NCI-H187 (cell line): Measurements from ENCODE around the gene JAKMIP1.

Experiments
- DNase-seq, 2 experiments: peaks; one replicate each; lab custom pipeline; 2025; lab: John Stamatoyannopoulos, UW

JAKMIP1 gene

DNA sequence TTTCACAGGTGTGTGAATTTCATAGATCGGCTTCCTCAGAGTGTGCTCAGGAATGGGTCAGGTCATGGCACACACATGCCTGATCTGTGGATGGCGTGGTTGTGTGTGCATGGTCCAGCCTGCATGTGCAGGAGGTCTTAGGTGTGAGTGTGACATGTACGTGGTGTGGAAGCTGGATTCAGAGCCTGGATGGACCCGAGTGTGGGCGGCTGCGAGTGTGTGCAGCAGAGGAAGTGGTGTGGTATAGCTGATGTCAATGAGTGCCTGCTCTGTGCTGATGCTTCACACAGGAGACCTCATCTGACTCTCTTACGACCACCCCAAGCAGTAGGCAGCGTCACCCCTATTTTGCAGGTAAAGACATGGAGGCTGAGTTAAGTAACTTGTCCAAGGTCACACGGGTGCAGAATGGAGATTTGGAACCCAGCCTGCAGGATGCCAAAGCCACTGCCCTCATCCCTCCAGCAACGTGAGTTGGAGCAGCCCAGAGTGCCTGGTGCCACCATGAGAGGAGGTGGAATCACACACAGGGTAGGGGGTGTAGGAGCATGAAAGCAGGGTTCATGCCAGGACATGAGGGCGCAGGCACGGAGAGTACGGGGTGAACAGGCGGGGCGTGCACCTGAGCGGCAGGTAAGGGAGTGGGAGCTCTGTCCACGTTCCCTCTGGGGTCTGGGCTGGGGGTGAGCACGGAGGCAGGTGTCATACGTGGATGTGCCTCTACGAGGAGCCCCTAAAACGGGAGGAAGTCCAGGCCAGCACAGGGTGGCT is 157.9 kb downstream of the JAKMIP1 start:
- DNase-seq: no peak

- no peak for DNase-seq
Measured at GRCh38 chr4:6041800-6042199, 158.5 kb downstream of the JAKMIP1 start.

DNA sequence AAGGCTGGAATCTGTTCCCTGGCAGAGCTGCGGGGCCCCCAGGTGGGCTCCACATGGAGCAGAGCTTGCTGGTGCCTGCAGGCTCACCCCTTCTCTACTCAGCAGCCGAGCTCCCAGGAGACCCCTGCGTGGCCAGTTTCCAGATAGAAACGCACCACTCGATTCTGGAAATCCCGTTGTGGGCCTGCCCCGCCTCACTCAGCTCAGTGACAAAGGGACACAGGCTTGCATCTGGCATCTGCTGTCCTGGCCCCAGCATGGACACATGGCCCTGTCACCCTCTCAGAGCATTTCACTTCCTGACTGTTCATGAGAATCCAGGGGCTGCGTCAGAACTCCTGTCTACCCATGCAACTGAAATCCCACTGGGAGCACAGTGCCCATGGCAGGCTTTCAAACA is 161.6 kb downstream of the JAKMIP1 start:
- DNase-seq: no peak

- no peak for DNase-seq
Measured at GRCh38 chr4:6035786-6036185, 164.6 kb downstream of the JAKMIP1 start.

- no peak for DNase-seq
Measured at GRCh38 chr4:6033381-6033780, 167.0 kb downstream of the JAKMIP1 start.

- DNase-seq: peak; percentile 20 to 73
Measured at GRCh38 chr4:6032249-6033244, 167.8 kb downstream of the JAKMIP1 start.

- DNase-seq: no peak
Measured at GRCh38 chr4:6031846-6032245, 168.5 kb downstream of the JAKMIP1 start.

DNA sequence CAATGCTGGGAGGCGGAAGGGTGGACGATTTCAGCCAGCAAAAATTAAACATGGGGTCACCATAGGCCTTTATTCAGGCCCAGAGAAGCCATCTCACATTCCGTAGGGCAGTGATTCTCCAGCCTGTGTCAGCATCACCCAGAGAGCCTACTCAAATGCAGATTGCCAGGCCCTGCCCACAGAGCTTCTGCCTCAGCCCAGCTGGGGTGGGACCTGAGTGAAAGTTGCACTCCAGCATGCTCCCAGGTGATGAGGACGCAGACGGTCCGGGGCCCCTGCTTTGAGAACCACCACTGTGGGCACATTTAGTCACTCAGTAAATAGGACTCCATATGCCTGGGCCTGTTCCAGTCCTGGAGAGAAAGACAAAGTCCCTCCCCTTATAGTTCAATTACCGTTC is 169.7 kb downstream of the JAKMIP1 start:
- no peak for DNase-seq

- DNase-seq: no peak
Measured at GRCh38 chr4:6029254-6029653, 171.1 kb downstream of the JAKMIP1 start.

DNA sequence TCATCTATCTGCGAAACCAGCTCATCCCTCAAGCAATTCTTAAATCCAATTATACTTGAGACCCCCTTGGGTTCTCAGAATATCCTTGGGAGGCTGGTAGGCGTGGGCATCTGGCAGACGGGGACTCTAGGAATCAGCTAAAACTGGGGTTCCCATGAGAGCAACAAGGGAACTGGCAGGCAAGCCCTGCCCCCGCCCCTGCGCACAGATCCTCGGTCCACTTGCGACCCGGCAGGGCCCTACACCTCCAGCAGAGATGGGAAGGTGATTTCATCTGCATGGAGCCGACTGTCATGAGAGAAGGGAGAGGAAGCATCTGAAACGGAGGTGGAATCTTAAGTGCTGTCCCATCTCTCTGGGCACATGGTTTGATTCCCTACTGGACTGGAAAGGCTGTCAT is 172.2 kb downstream of the JAKMIP1 start:
- DNase-seq: no peak

DNA sequence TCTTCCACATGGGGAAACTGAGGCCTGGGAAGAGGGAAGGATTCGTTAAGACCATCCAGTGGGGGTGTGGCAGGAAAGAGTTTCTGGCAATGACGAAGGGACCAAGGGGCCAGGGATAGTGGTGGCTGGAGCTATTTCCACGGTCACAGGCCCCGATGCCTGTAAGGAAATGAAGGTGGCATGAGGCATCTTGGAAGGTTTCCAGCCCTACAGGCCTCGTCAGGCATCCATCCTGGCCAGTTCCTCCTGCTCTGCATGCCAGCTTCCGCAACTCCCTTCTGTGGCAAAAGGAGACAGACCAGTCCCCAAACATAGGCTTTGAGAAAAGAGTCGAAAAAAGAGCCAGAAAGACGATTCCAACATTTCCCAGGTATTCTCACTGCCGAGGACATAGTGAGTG is 173.0 kb downstream of the JAKMIP1 start:
- no peak for DNase-seq

GRCh38 chr4:6024313-6024960 is 175.9 kb downstream of the JAKMIP1 start:
- no peak for DNase-seq

- no peak for DNase-seq
Measured at GRCh38 chr4:6023731-6024130, 176.6 kb downstream of the JAKMIP1 start.

- no peak for DNase-seq
Measured at GRCh38 chr4:6022607-6023288, 177.6 kb downstream of the JAKMIP1 start.

GRCh38 chr4:6021831-6022606 is 178.3 kb downstream of the JAKMIP1 start:
- DNase-seq: no peak

DNA sequence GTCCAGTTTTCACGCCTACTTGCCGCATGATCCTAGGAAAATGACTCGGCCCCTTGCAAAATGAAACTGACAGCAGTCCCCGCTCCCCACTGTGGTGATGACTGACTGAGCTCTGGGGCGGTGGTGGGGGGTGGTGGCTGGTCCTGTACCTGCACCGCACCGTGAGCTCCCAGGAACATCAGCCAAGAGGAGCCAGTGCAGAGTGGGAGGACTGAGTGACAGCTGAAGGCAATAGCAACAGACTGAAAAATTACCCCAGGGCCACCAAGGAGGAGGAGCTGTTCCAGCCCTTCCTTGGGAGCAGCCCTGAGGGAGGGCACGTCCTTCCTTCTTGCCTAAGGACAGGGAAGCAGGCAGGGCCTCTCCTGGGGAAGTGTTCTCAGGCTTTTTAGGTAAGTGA is 179.7 kb downstream of the JAKMIP1 start:
- DNase-seq: no peak

DNA sequence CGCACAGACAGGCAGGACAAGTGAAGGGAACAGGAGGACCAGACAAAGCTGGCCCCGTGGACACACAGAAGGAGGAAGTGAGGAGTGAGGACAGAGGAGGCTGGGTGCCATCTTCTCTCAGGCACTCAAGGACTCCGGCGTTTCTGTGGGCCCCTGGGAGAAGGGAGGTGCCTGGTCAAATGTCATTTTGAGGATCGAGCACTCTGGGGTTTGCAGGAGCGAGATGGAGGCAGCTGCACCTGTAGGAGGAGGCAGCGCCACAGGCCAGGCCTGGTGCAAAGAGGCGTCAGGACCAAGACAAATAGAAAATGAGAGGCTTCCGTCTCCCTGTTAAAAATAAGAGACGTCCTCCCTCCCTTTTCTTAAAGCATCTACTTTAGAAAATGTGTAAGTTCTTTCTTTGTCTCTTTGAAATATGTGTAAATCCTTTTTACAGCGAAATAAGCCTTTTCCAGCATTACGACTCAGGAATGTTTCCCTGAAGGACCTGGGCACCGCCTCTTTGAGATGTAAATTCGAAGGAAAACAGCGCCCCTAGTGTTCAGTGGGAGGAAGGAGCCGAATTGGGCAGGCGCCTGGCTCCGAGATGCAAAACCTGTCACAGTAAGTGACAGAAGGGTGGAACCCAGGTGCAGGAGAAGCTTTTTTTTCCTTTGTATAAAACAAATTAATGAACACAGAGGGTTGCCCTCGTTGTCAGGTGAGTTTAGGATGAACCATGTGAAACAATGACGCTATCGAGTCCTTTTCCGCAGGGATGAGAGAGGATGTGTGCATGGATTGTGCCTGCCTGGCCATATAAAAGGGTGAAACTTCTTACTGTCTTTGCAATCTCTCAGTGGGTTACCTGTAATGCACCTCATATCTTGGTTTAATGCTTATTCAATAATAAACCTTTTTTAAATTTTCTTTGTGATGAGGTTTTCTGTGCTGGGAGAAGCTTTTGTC is 180.8 kb downstream of the JAKMIP1 start:
- peak; percentile 42 to 63 for DNase-seq

DNA sequence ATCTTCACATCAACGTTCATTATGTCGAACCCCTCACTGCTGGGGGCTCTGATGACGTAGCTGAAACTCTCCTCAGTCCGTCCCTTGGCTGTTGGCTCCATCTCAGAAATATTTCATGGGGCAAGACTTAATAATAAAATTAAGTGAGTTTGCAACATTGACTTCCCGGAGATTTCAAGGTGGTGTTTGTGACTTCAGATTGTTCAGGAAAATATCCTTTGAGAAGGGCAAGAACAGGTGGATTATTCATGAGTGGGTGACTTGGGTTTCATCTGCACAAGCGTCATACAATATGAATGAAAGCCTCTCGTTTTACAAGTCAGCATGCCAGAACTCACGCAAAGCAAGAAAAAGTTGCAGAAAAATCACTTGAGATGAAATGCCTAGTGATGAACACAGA is 182.0 kb downstream of the JAKMIP1 start, which contains the start of gene C4orf50:
Gene C4orf50, minus strand, starts transcription at position 101 of the 400 bp plus-strand sequence.
- no peak for DNase-seq

- DNase-seq: no peak
Measured at GRCh38 chr4:6017800-6018199, 182.5 kb downstream of the JAKMIP1 start.

DNA sequence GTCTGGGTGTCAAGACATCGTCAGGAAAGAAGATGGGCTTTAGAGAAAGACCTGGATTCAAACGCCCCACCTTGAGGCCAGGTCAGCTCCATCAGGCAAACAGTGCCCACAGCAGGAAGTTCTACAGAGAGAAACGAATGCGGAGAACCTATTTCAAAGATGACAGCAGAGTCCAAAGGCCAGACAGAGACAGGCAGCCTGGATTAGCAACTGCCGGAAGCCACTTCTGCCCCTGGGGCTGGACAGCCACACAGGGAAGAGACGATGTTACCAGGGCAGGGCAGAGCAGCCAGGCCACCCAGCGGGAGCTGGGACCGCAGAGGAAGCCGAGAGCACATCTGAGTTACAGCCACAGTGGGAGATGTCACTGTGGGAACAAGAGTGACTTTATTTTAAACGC is 183.3 kb downstream of the JAKMIP1 start:
- no peak for DNase-seq
